Astrocyte (in vitro differentiated cells and primary cell): ENCODE measurements around the gene CLMN. TPM values are rescaled to one million over a fixed set of nuclear protein-coding genes. Genes with fewer than 3 reads are reported as not detected.

ENCODE experiments used
- DNase-seq: peaks from one replicate; pipeline ENCODE4 v3.0.0-alpha.2; 2010; ENCODE audit warnings: low read depth
- FAIRE-seq: peaks from 2 replicates; lab custom pipeline; 2011; peaks lifted over from hg19 to GRCh38; lab: Jason Lieb, UNC
- H2AFZ ChIP-seq: 2 replicates; pipeline ENCODE4 v1.6.0; 2012; ENCODE audit warnings: low read depth, low read length, inconsistent platforms
- H3K27ac ChIP-seq: 2 replicates; pipeline ENCODE4 v1.5.1; 2011; ENCODE audit warnings: low read depth, low read length, inconsistent platforms
- H3K27me3 ChIP-seq: 2 replicates; pipeline ENCODE4 v1.6.0; 2011; ENCODE audit warnings: low read length, inconsistent platforms; ENCODE audit not compliant: insufficient read depth
- H3K36me3 ChIP-seq: 2 replicates; pipeline ENCODE4 v1.5.1; 2011; ENCODE audit warnings: low read length, inconsistent platforms; ENCODE audit not compliant: insufficient read depth
- H3K4me1 ChIP-seq: 2 replicates; pipeline ENCODE4 v1.5.1; 2011; ENCODE audit warnings: low read length, inconsistent platforms; ENCODE audit not compliant: insufficient read depth
- H3K4me2 ChIP-seq: 2 replicates; pipeline ENCODE4 v1.6.0; 2012; ENCODE audit warnings: low read length, inconsistent platforms
- H3K4me3 ChIP-seq: 2 replicates; pipeline ENCODE4 v1.5.1; 2011; ENCODE audit warnings: low read depth, mild to moderate bottlenecking, low read length, inconsistent platforms; ENCODE audit not compliant: insufficient read depth
- H3K79me2 ChIP-seq: 2 replicates; pipeline ENCODE4 v1.6.0; 2012; ENCODE audit warnings: mild to moderate bottlenecking, low read length, inconsistent platforms; ENCODE audit not compliant: insufficient read depth
- H3K9ac ChIP-seq: 2 replicates; pipeline ENCODE4 v1.6.0; 2012; ENCODE audit warnings: mild to moderate bottlenecking, low read length, inconsistent platforms
- H3K9me3 ChIP-seq: 2 replicates; pipeline ENCODE4 v1.5.1; 2012; ENCODE audit warnings: low read depth, mild to moderate bottlenecking, low read length, inconsistent platforms; ENCODE audit not compliant: insufficient read depth
- H4K20me1 ChIP-seq: 2 replicates; pipeline ENCODE4 v1.6.0; 2012; ENCODE audit warnings: low read length, inconsistent platforms; ENCODE audit not compliant: insufficient read depth
- H3K27ac Mint-ChIP-seq: one replicate; pipeline ENCODE4 v1.8.0; 2021; ENCODE audit warnings: mild to moderate bottlenecking, mixed read lengths; ENCODE audit not compliant: unreplicated experiment
- H3K27me3 Mint-ChIP-seq: one replicate; pipeline ENCODE4 v1.8.0; 2021; ENCODE audit warnings: low read depth, mixed read lengths; ENCODE audit not compliant: unreplicated experiment
- H3K36me3 Mint-ChIP-seq: one replicate; pipeline ENCODE4 v1.8.0; 2021; ENCODE audit warnings: low read depth, mixed read lengths; ENCODE audit not compliant: unreplicated experiment
- H3K4me1 Mint-ChIP-seq: one replicate; pipeline ENCODE4 v1.8.0; 2021; ENCODE audit warnings: low read depth, mixed read lengths; ENCODE audit not compliant: unreplicated experiment
- H3K4me3 Mint-ChIP-seq: one replicate; pipeline ENCODE4 v1.8.0; 2021; ENCODE audit warnings: mild to moderate bottlenecking, moderate library complexity, mixed read lengths; ENCODE audit not compliant: unreplicated experiment
- H3K9me3 Mint-ChIP-seq: one replicate; pipeline ENCODE4 v1.8.0; 2021; ENCODE audit warnings: mild to moderate bottlenecking, mixed read lengths; ENCODE audit not compliant: unreplicated experiment
- CTCF ChIP-seq: IDR thresholded peaks from 2 replicates; pipeline ENCODE4 v1.5.1; 2011; ENCODE audit warnings: low read depth, mild to moderate bottlenecking, inconsistent platforms, low read length, moderate library complexity; ENCODE audit not compliant: insufficient read depth
- EZH2 ChIP-seq: IDR thresholded peaks from 2 replicates; pipeline ENCODE4 v1.6.1; 2012; ENCODE audit warnings: mild to moderate bottlenecking, low read length, inconsistent platforms; ENCODE audit not compliant: insufficient read depth
- total RNA-seq: library from RNA; stranded (reverse); gene quantifications from 2 replicates; pipeline ENCODE4 v1.2.1, GENCODE V29; 2021

Gene CLMN
- total RNA-seq, 1 donor from 2014 or later, result 14.0 TPM

DNA sequence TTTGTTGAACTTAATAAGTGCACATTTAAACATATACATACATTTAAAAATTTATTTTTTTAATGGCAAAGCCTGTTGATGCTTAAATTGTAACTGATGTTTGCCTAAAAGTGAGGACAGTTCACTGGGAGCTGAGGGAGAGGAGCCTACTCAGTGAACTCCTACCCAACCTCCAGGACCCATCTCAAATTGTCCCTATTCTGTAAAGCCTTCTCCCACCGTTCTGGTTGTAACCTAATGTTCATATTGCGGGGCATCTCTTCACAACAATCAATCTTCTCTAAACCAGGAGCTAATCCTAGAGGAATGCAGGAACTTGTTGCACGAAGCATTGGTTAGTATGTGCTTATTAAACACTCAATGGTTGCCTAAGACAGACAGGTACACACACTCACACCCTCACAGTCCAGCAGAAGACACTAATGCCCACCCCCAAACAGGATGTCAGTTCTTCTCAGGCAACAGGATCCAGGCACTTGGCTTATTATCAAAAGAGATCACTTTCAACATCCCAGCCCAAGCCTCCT lies 1.8 kb downstream of the CLMN start:
- Mint-ChIP-seq H3K9me3 (no peaks in the 10 kb centered on the region), H3K27ac (no peak overlapping the region), H3K4me1 (peaks cover 23% of the 10 kb centered on the region), H3K27me3 (peaks cover 23% of the 10 kb centered on the region), H3K4me3 (peak overlapping the region; percentile 0), H3K36me3 (no peaks in the 10 kb centered on the region)
- Histone ChIP-seq H3K36me3 (no peaks in the 10 kb centered on the region), H3K27me3 (no peaks in the 10 kb centered on the region), H2AFZ (no peak overlapping the region), H3K4me3 (no peak overlapping the region), H3K9ac (no peak overlapping the region), H3K27ac (no peak overlapping the region), H3K4me2 (no peak overlapping the region), H3K4me1 (peaks cover 10% of the 10 kb centered on the region), H3K79me2 (no peaks in the 10 kb centered on the region), H4K20me1 (no peaks in the 10 kb centered on the region), H3K9me3 (no peaks in the 10 kb centered on the region)
- no peak for FAIRE-seq
- no peak for DNase-seq
- TF ChIP-seq CTCF (no peak), EZH2 (no peak)

GRCh38 chr14:95316821-95317220 lies 2.9 kb downstream of the CLMN start:
- FAIRE-seq, result no peak
- no peaks in the 10 kb centered on the region for H3K36me3 Mint-ChIP-seq

More at GRCh38 chr14:95316821-95317220, 2.9 kb downstream of the CLMN start:
- H3K4me1 Mint-ChIP-seq, result peaks cover 21% of the 10 kb centered on the region
- no peak for TF ChIP-seq CTCF
- TF ChIP-seq EZH2, result no peak
- DNase-seq, result no peak
- H3K4me3 Mint-ChIP-seq, result no peak overlapping the region
- Histone ChIP-seq H3K4me1 (peaks cover 10% of the 10 kb centered on the region), H3K4me3 (no peak overlapping the region), H3K27ac (no peak overlapping the region), H3K9ac (no peak overlapping the region), H3K36me3 (no peaks in the 10 kb centered on the region), H3K27me3 (no peaks in the 10 kb centered on the region), H3K9me3 (no peaks in the 10 kb centered on the region), H3K79me2 (no peaks in the 10 kb centered on the region), H3K4me2 (no peak overlapping the region), H2AFZ (no peak overlapping the region), H4K20me1 (no peaks in the 10 kb centered on the region)
- H3K9me3 Mint-ChIP-seq, result no peaks in the 10 kb centered on the region
- H3K27me3 Mint-ChIP-seq, result peaks cover 19% of the 10 kb centered on the region
- H3K27ac Mint-ChIP-seq, result no peak overlapping the region
